Stomach (tissue), 9 donors: Measurements from ENCODE around the gene MAML1. TPM values are rescaled to one million over a fixed set of nuclear protein-coding genes. Genes with fewer than 3 reads are reported as not detected.

Source experiments
- DNase-seq, 2 donors: peaks; one replicate each; pipeline versions ENCODE4 v3.0.0 to v3.0.0-alpha.2; 2013 to 2019
- H3K27ac ChIP-seq, 5 donors: fragments of 200-600 bp in 4 of 5; sonication (generic) in 4 of 5; one replicate each; pipeline ENCODE4 v1.5.1; 2013 to 2019; ENCODE audit warnings: mild to moderate bottlenecking in 1 of 5, moderate library complexity in 1 of 5
- H3K27me3 ChIP-seq, 3 donors: fragments of 200-600 bp; sonication (generic); one replicate each; pipeline ENCODE4 v1.5.1; 2017 to 2019; ENCODE audit warnings: mixed run types in 1 of 3
- H3K36me3 ChIP-seq, 4 donors: fragments of 200-600 bp; sonication (generic); 1 replicate in 3 of 4; 2 replicates in 1 of 4; pipeline ENCODE4 v1.5.1; 2016 to 2019
- H3K4me1 ChIP-seq, 4 donors: fragments of 200-600 bp; sonication (generic); one replicate each; pipeline ENCODE4 v1.5.1; 2016 to 2019
- H3K4me3 ChIP-seq, 4 donors: fragments of 200-600 bp; sonication (generic) in 3 of 4; one replicate each; pipeline ENCODE4 v1.5.1; 2016 to 2019; ENCODE audit warnings: mild to moderate bottlenecking in 1 of 4
- H3K9me3 ChIP-seq, 4 donors: fragments of 200-600 bp; sonication (generic); one replicate each; pipeline ENCODE4 v1.5.1; 2016 to 2019
- EP300 ChIP-seq: sonication (generic); formaldehyde crosslinking; IDR thresholded peaks from one replicate; pipeline ENCODE4 v1.6.1; 2017; ENCODE audit warnings: antibody characterized with exemption
- POLR2A ChIP-seq, 4 donors: fragments of 450-650 bp; IDR thresholded peaks; one replicate each; pipeline ENCODE4 v1.6.1; 2016; ENCODE audit warnings: antibody characterized with exemption in 4 of 4, control low read depth in 2 of 4, mild to moderate bottlenecking in 1 of 4, moderate library complexity in 1 of 4
- POLR2AphosphoS5 ChIP-seq, 3 donors: sonication (generic); formaldehyde crosslinking; IDR thresholded peaks; one replicate each; pipeline ENCODE4 v1.6.1; 2016; ENCODE audit warnings: antibody characterized with exemption in 3 of 3
- WGBS, 5 donors: extraction: QIAGEN DNeasy Blood & Tissue Kit in 3 of 5; methylation state at CpG; one replicate each; pipeline versions ENCODE4 v1.1.5 to v1.1.7; 2013 to 2018; 5-methylcytosine and 5-hydroxymethylcytosine counted together
- intact Hi-C: fragments of 100-400 bp; cut with DNase I; formaldehyde crosslinking; loops from one replicate; pipeline ENCODE4 v1.15.1; 2023; ENCODE audit warnings: low total_unique reads
- polyA plus RNA-seq, 3 donors: library from polyadenylated mRNA; stranded (reverse); fragments of 200-250 nt; gene quantifications; one replicate each; pipeline ENCODE4 v1.2.3, GENCODE V29; 2013
- total RNA-seq, 5 donors: library from RNA; depleted of rRNA; stranded (reverse); fragments of >200 nt; gene quantifications; one replicate each; pipeline versions ENCODE4 v1.1.0 to v1.2.3, GENCODE V29; 2014 to 2016
- TF ChIP-seq, protein P1 (sequence below), 7 experiments: fragments of 450-650 bp in 4 of 7; fragments of 200-600 bp in 3 of 7; sonication (generic) in 3 of 7; IDR thresholded peaks; one replicate each; pipeline ENCODE4 v1.5.1; 2016 to 2019; ENCODE audit warnings: antibody characterized with exemption in 7 of 7, control low read depth in 2 of 7, mild to moderate bottlenecking in 1 of 7
- donor health status: healthy with polysubstance abuse.
- donor health status: Bipolar disorder and iron deficiency.
- donor health status: healthy.

Gene MAML1
- total and polyA plus RNA-seq, 8 donors = 5.8 to 26.8 (median 12.2) TPM

DNA sequence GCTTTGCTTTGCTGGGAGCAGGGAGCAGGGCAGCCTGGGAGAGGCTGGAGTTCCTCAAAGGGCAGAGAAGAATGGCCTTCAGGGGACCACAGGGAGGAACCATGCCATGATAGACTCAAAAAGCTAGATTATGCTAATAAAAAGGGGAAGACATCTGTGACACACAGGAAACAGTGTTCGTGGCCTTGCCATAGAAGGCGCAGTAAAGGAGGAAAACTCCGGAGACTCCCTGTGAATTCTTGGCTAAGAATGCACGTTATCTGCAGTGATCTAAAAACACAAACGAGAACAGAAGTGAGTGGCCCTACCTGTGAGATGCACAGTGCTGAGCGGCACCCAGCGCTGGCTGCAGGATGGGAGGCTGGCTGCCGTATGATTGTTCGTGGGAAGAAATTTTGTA lies 45.3 kb downstream of the MAML1 start:
- TF ChIP-seq, protein P1, sequence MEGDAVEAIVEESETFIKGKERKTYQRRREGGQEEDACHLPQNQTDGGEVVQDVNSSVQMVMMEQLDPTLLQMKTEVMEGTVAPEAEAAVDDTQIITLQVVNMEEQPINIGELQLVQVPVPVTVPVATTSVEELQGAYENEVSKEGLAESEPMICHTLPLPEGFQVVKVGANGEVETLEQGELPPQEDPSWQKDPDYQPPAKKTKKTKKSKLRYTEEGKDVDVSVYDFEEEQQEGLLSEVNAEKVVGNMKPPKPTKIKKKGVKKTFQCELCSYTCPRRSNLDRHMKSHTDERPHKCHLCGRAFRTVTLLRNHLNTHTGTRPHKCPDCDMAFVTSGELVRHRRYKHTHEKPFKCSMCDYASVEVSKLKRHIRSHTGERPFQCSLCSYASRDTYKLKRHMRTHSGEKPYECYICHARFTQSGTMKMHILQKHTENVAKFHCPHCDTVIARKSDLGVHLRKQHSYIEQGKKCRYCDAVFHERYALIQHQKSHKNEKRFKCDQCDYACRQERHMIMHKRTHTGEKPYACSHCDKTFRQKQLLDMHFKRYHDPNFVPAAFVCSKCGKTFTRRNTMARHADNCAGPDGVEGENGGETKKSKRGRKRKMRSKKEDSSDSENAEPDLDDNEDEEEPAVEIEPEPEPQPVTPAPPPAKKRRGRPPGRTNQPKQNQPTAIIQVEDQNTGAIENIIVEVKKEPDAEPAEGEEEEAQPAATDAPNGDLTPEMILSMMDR (IDR thresholded peaks at IDR 0.05) = no peak
- TF ChIP-seq EP300 (no peak), POLR2A (IDR thresholded peaks at IDR 0.05) (no peak)
- Histone ChIP-seq H3K36me3 (peaks cover 44 to 80% (median 78%) of the 10 kb centered on the region in 4 donors), H3K27me3 (no peaks in the 10 kb centered on the region), H3K4me1 (peaks cover 0 to 27% (median 0%) of the 10 kb centered on the region in 4 donors), H3K9me3 (no peaks in the 10 kb centered on the region), H3K4me3 (no peak overlapping the region), H3K27ac (no peak overlapping the region)
- intact Hi-C loops = no loop called here
- no peak for DNase-seq
- WGBS, 5 donors = 72 to 80% (median 73%) methylated on average over 9 of the region's 9 CpGs

DNA sequence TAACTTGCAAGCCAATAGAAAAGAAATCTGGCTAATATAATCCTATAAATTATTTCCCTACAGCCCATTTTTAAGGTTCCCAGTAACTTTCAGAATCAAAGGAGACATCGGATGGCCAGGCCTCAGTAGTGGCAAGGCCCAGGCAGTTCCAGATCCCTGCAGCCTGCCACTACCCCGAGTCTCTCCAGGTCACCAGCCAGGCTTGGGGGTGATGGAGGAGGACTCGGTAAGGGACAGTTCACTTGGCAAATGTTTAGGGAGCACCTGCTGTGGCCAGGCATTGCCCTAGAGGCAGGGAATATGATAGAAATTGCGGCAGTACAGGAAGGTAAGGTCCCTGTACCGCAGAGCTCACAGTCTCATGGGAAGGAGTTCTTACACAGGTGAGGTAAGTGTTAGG lies 46.0 kb downstream of the MAML1 start:
- no peak overlapping the region for H3K4me3 ChIP-seq
- H3K36me3 ChIP-seq = peaks cover 37 to 74% (median 71%) of the 10 kb centered on the region in 4 donors
- TF ChIP-seq POLR2AphosphoS5 (IDR thresholded peaks at IDR 0.05) = no peak
- TF ChIP-seq EP300 = no peak
- TF ChIP-seq, protein P1 (IDR thresholded peaks at IDR 0.05) = no peak
- no peak for TF ChIP-seq POLR2A (IDR thresholded peaks at IDR 0.05)
- intact Hi-C loops = no loop called here
- H3K9me3 ChIP-seq = no peaks in the 10 kb centered on the region
- no peaks in the 10 kb centered on the region for H3K27me3 ChIP-seq
- peaks cover 0 to 27% (median 0%) of the 10 kb centered on the region in 4 donors for H3K4me1 ChIP-seq
- 86 to 96% (median 94%) methylated on average over 5 of the region's 5 CpGs for WGBS, 5 donors
- no peak overlapping the region for H3K27ac ChIP-seq
- no peak for DNase-seq

DNA sequence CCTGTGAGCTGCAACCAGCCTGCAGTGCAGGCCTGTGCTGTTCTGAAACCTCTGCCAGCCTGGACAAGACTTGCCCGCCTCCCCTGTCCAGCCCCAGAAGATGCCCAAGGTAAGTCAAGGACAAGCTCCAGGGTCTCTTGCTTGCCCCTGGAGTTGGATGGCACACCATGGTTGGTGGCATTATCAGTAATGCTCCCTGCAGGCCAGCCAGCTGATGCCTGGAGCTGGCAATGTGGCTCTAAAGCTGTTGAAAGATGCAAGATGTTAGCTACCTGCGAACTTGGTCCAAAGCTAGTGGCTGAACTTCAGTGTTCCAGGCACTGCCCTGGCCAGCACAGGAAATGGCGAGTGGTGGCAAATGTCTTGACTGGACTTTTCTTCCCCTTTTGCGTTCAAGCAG lies 47.2 kb downstream of the MAML1 start:
- Histone ChIP-seq H3K4me1 (peaks cover 0 to 27% (median 0%) of the 10 kb centered on the region in 4 donors), H3K36me3 (peaks cover 25 to 61% (median 59%) of the 10 kb centered on the region in 4 donors), H3K27ac (no peak overlapping the region), H3K9me3 (no peaks in the 10 kb centered on the region), H3K4me3 (no peak overlapping the region), H3K27me3 (no peaks in the 10 kb centered on the region)
- intact Hi-C loops = no loop called here
- TF ChIP-seq EP300 = no peak
- TF ChIP-seq, protein P1 (IDR thresholded peaks at IDR 0.05) = no peak
- TF ChIP-seq POLR2AphosphoS5 (IDR thresholded peaks at IDR 0.05) = no peak
- TF ChIP-seq POLR2A (IDR thresholded peaks at IDR 0.05) = no peak
- WGBS, 5 donors = 83 to 96% (median 93%) methylated on average over 3 to 4 of the region's 4 CpGs
- no peak for DNase-seq

DNA sequence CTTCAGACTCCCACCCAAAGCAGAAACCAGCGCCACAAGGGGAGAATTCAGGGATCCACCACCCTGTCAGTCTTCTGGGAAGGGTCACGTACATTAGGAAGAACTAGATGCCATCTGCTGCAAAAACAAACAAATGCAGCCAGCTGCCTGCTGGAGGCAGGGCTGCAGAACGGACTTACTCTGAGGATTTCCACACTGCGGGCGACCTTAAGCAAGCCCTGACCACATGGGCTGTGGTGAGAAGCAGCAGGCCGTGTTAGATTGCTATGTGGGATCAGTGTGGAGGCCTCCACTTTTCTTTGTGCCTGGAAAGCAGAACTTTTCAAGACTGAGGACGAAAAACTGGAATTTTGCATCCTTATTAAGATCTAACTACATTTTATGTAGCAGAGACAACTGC lies 47.7 kb downstream of the MAML1 start:
- 78 to 89% (median 84%) methylated on average over 7 of the region's 7 CpGs for WGBS, 5 donors
- Histone ChIP-seq H3K36me3 (peaks cover 20 to 56% (median 54%) of the 10 kb centered on the region in 4 donors), H3K4me3 (no peak overlapping the region), H3K4me1 (peaks cover 0 to 27% (median 0%) of the 10 kb centered on the region in 4 donors), H3K27me3 (no peaks in the 10 kb centered on the region), H3K9me3 (no peaks in the 10 kb centered on the region), H3K27ac (no peak overlapping the region)
- DNase-seq = no peak
- intact Hi-C loops = no loop called here
- TF ChIP-seq EP300 (no peak), POLR2A (IDR thresholded peaks at IDR 0.05) (no peak), POLR2AphosphoS5 (IDR thresholded peaks at IDR 0.05) (no peak)
- TF ChIP-seq, protein P1 (IDR thresholded peaks at IDR 0.05) = no peak
